Measurements from ENCODE around the gene NCAPD2.
"Not testable (repeated sequence)": the region's sequence is repeated elsewhere in the genome, so short reads cannot be mapped to it uniquely, and the experiment has no call there.

Gene NCAPD2

GRCh38 chr12:6536894-6537579 is 43.1 kb downstream of the NCAPD2 start:
- H3K9ac ChIP-seq (ENCODE audit: low read length), result no peak overlapping the region
- no peak overlapping the region for H2AFZ ChIP-seq (ENCODE audit: low read depth, low read length)
- H3K4me3 ChIP-seq (ENCODE audit: low read length), result peak overlapping the region; percentile 88; the same call in 1 of the 2 replicates
- H3K27ac ChIP-seq (ENCODE audit: low read length), result peak overlapping the region; percentile 85
- peaks cover 40% of the 10 kb centered on the region for H3K36me3 ChIP-seq (replicated peaks; ENCODE audit: low read depth, low read length)
- H3K4me1 ChIP-seq (ENCODE audit: low read length), result peaks cover 53% of the 10 kb centered on the region
- H3K4me2 ChIP-seq (ENCODE audit: low read length), result peak overlapping the region; percentile 83
- TF ChIP-seq EZH2phosphoT487 (IDR thresholded peaks at IDR 0.05; ENCODE audit: low read depth) (no peak), CTCF (IDR thresholded peaks at IDR 0.05; ENCODE audit: low read depth, low read length) (no peak)
- peaks cover 42% of the 10 kb centered on the region for H4K20me1 ChIP-seq (ENCODE audit: insufficient read depth, low read length)
- no peaks in the 10 kb centered on the region for H3K27me3 ChIP-seq (ENCODE audit: low read depth, low read length)
- H3K9me3 ChIP-seq (ENCODE audit: insufficient read depth, low read length), result no peaks in the 10 kb centered on the region
- peaks cover 44% of the 10 kb centered on the region for H3K79me2 ChIP-seq (ENCODE audit: low read length)

GRCh38 chr12:6537580-6538419 is 43.9 kb downstream of the NCAPD2 start:
- H2AFZ ChIP-seq (ENCODE audit: low read depth, low read length); H3K9ac ChIP-seq (ENCODE audit: low read length); H3K9me3 ChIP-seq (ENCODE audit: insufficient read depth, low read length); H3K27me3 ChIP-seq (ENCODE audit: low read depth, low read length); H3K4me3 ChIP-seq (ENCODE audit: low read length): not testable (repeated sequence)
- peak; percentile 73 for TF ChIP-seq CTCF (IDR thresholded peaks at IDR 0.05; ENCODE audit: low read depth, low read length)
- Histone ChIP-seq H3K4me2 (ENCODE audit: low read length) (peak overlapping the region; percentile 16; the same call in 1 of the 2 replicates), H4K20me1 (ENCODE audit: insufficient read depth, low read length) (peaks cover 42% of the 10 kb centered on the region), H3K36me3 (replicated peaks; ENCODE audit: low read depth, low read length) (peaks cover 34% of the 10 kb centered on the region), H3K79me2 (ENCODE audit: low read length) (peaks cover 36% of the 10 kb centered on the region), H3K27ac (ENCODE audit: low read length) (peak overlapping the region; percentile 33), H3K4me1 (ENCODE audit: low read length) (peaks cover 45% of the 10 kb centered on the region)

- no peak overlapping the region for H3K4me3 ChIP-seq (ENCODE audit: low read length)
- no peaks in the 10 kb centered on the region for H3K27me3 ChIP-seq (ENCODE audit: low read depth, low read length)
- H2AFZ ChIP-seq (ENCODE audit: low read depth, low read length), result no peak overlapping the region
- H3K27ac ChIP-seq (ENCODE audit: low read length), result peak overlapping the region; percentile 33
- H3K4me1 ChIP-seq (ENCODE audit: low read length), result peaks cover 43% of the 10 kb centered on the region
- TF ChIP-seq CTCF (IDR thresholded peaks at IDR 0.05; ENCODE audit: low read depth, low read length) (no peak), EZH2phosphoT487 (IDR thresholded peaks at IDR 0.05; ENCODE audit: low read depth) (no peak)
- H3K9ac ChIP-seq (ENCODE audit: low read length), result no peak overlapping the region
- H3K36me3 ChIP-seq (replicated peaks; ENCODE audit: low read depth, low read length), result peaks cover 34% of the 10 kb centered on the region
- H4K20me1 ChIP-seq (ENCODE audit: insufficient read depth, low read length), result peaks cover 42% of the 10 kb centered on the region
- no peaks in the 10 kb centered on the region for H3K9me3 ChIP-seq (ENCODE audit: insufficient read depth, low read length)
- no peak overlapping the region for H3K4me2 ChIP-seq (ENCODE audit: low read length)
- peaks cover 27% of the 10 kb centered on the region for H3K79me2 ChIP-seq (ENCODE audit: low read length)
These were observed 44.8 kb downstream of the NCAPD2 start for GRCh38 chr12:6538420-6539313.
